Neural progenitor cell (in vitro differentiated cells): Measurements from ENCODE around the gene CCDC28B.

Experiments used
- CTCF ChIP-seq: fragments of 200-600 bp; sonication (generic); IDR thresholded peaks from 2 replicates; pipeline ENCODE4 v1.5.1; 2017; ENCODE audit warnings: antibody characterized with exemption, mild to moderate bottlenecking
- EZH2 ChIP-seq: fragments of 200-600 bp; sonication (generic); IDR thresholded peaks from 2 replicates; pipeline ENCODE4 v1.6.1; 2017; ENCODE audit warnings: antibody characterized with exemption, mild to moderate bottlenecking, moderate library complexity

- TF ChIP-seq CTCF (no peak), EZH2 (no peak)
These were observed 49.5 kb upstream of the CCDC28B start for GRCh38 chr1:32150847-32151246.
